Measurements from ENCODE around the gene ZC4H2.

The ZC4H2 gene

GRCh38 chrX:64925480-64925879 is 50.8 kb downstream of the ZC4H2 start:
- Histone ChIP-seq H3K27ac (replicated peaks) (no peak overlapping the region), H3K27me3 (ENCODE audit: insufficient read depth, poor library complexity, severe bottlenecking) (no peaks in the 10 kb centered on the region), H3K4me3 (replicated peaks; ENCODE audit: insufficient read depth, low read length) (no peak overlapping the region)
- DNase-seq (ENCODE audit: low read depth in 1 of 2, low spot score in 1 of 2) = no peak
- TF ChIP-seq GABPA (IDR thresholded peaks at IDR 0.05; ENCODE audit: low read depth) (no peak), POLR2AphosphoS5 (IDR thresholded peaks at IDR 0.05; ENCODE audit: low read depth) (no peak), CTCF (IDR thresholded peaks at IDR 0.05; ENCODE audit: insufficient read depth, low read length) (no peak), SPI1 (IDR thresholded peaks at IDR 0.05; ENCODE audit: borderline replicate concordance, low read depth) (no peak), REST (IDR thresholded peaks at IDR 0.05; ENCODE audit: insufficient replicate concordance, low read depth) (no peak)

- no peak for DNase-seq (ENCODE audit: low read depth in 1 of 2, low spot score in 1 of 2)
- TF ChIP-seq POLR2AphosphoS5 (IDR thresholded peaks at IDR 0.05; ENCODE audit: low read depth) (no peak), SPI1 (IDR thresholded peaks at IDR 0.05; ENCODE audit: borderline replicate concordance, low read depth) (no peak), REST (IDR thresholded peaks at IDR 0.05; ENCODE audit: insufficient replicate concordance, low read depth) (no peak), GABPA (IDR thresholded peaks at IDR 0.05; ENCODE audit: low read depth) (no peak), CTCF (IDR thresholded peaks at IDR 0.05; ENCODE audit: insufficient read depth, low read length) (no peak)
- H3K4me3 ChIP-seq (replicated peaks; ENCODE audit: insufficient read depth, low read length) = no peak overlapping the region
- no peak overlapping the region for H3K27ac ChIP-seq (replicated peaks)
- no peaks in the 10 kb centered on the region for H3K27me3 ChIP-seq (ENCODE audit: insufficient read depth, poor library complexity, severe bottlenecking)
Measured at GRCh38 chrX:64908121-64908520, 68.1 kb downstream of the ZC4H2 start.

GRCh38 chrX:64894454-64895038 is 81.7 kb downstream of the ZC4H2 start:
- peak in 1 of 2 experiments; percentile 44 for DNase-seq (ENCODE audit: low read depth in 1 of 2, low spot score in 1 of 2)
- no peak overlapping the region for H3K27ac ChIP-seq (replicated peaks)

More at GRCh38 chrX:64894454-64895038, 81.7 kb downstream of the ZC4H2 start:
- H3K27me3 ChIP-seq (ENCODE audit: insufficient read depth, poor library complexity, severe bottlenecking) = no peaks in the 10 kb centered on the region
- TF ChIP-seq CTCF (IDR thresholded peaks at IDR 0.05; ENCODE audit: insufficient read depth, low read length) (peak; percentile 60), GABPA (IDR thresholded peaks at IDR 0.05; ENCODE audit: low read depth) (no peak), POLR2AphosphoS5 (IDR thresholded peaks at IDR 0.05; ENCODE audit: low read depth) (no peak), REST (IDR thresholded peaks at IDR 0.05; ENCODE audit: insufficient replicate concordance, low read depth) (no peak), SPI1 (IDR thresholded peaks at IDR 0.05; ENCODE audit: borderline replicate concordance, low read depth) (no peak)
- no peak overlapping the region for H3K4me3 ChIP-seq (replicated peaks; ENCODE audit: insufficient read depth, low read length)
